ENCODE data around the gene ASCL2. TPM values are rescaled to one million over a fixed set of nuclear protein-coding genes. Genes with fewer than 3 reads are reported as not detected.
A peak's percentile ranks its signal among the peaks of the same experiment; 100 is the strongest.
"Not testable (repeated sequence)": the region's sequence is repeated elsewhere in the genome, so short reads cannot be mapped to it uniquely, and the experiment has no call there.

The ASCL2 gene
- total RNA-seq, 1 experiment from 2014 or later: 32.5 TPM

- CTCF ChIA-PET: no interaction called here
- TF ChIP-seq CTCF (IDR thresholded peaks at IDR 0.05; ENCODE audit: insufficient read depth in 1 of 2, low read depth in 1 of 2, low read length in 1 of 2, severe bottlenecking in 1 of 2, unreplicated experiment in 1 of 2): no peak
- H3K36me3 ChIP-seq (ENCODE audit: control insufficient read depth, insufficient read depth, low read length): no peaks in the 10 kb centered on the region
- no peak for DNase-seq
- Mint-ChIP-seq H3K27me3 (ENCODE audit: insufficient read depth, unreplicated experiment) (no peaks in the 10 kb centered on the region), H3K4me3 (ENCODE audit: unreplicated experiment) (no peak overlapping the region), H3K36me3 (ENCODE audit: insufficient read depth, unreplicated experiment) (no peaks in the 10 kb centered on the region), H3K4me1 (ENCODE audit: low read depth, unreplicated experiment) (peaks cover 7% of the 10 kb centered on the region), H3K27ac (ENCODE audit: unreplicated experiment) (no peak overlapping the region), H3K9me3 (ENCODE audit: unreplicated experiment) (no peaks in the 10 kb centered on the region)
- POLR2A ChIA-PET: no interaction called here
- BruUV-seq (replicated peaks): no TSS peak
- H3K4me3 ChIP-seq (ENCODE audit: low read depth, low read length): no peak overlapping the region
- no peaks in the 10 kb centered on the region for H3K27me3 ChIP-seq (replicated peaks; ENCODE audit: control insufficient read depth, insufficient read depth, low read length)
- H3K9me3 ChIP-seq: no peaks in the 10 kb centered on the region
- no peaks in the 10 kb centered on the region for H3K4me1 ChIP-seq
- intact Hi-C loops (cut with micrococcal nuclease; ENCODE audit: unreplicated experiment): no loop called here
Observed at GRCh38 chr11:2289350-2289749, 19.0 kb upstream of the ASCL2 start.

DNA sequence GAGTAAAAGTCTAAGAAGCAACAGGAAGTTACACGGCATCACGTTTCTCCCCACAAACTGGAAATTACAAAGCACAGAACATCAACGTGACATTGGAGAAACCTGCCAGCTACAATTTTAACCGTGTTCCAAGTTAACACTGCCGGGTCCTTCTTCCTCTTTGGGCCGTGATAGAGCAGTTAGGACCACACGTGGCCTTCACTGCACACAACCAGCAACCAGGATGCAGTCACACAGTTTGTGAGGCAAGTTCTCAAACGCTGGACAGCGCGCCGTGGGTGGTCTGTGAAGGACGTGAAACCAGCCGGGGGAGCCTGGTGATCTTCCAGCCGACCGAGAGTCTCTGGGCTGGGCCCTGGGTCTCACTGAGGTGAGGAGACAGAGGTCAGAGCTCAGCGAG, 16.7 kb upstream of the ASCL2 start:
- Histone ChIP-seq H3K9me3 (peaks cover 14% of the 10 kb centered on the region), H3K27me3 (replicated peaks; ENCODE audit: control insufficient read depth, insufficient read depth, low read length) (no peaks in the 10 kb centered on the region), H3K36me3 (ENCODE audit: control insufficient read depth, insufficient read depth, low read length) (no peaks in the 10 kb centered on the region), H3K4me1 (no peaks in the 10 kb centered on the region), H3K4me3 (ENCODE audit: low read depth, low read length) (no peak overlapping the region)
- CTCF ChIA-PET: no interaction called here
- peak in 1 of 2 experiments; percentile 15 for DNase-seq
- no TSS peak for BruUV-seq (replicated peaks)
- peaks cover 6% of the 10 kb centered on the region for H3K9me3 Mint-ChIP-seq (ENCODE audit: unreplicated experiment)
- POLR2A ChIA-PET: no interaction called here
- no peak for TF ChIP-seq CTCF (IDR thresholded peaks at IDR 0.05; ENCODE audit: insufficient read depth in 1 of 2, low read depth in 1 of 2, low read length in 1 of 2, severe bottlenecking in 1 of 2, unreplicated experiment in 1 of 2)
- intact Hi-C loops (cut with micrococcal nuclease; ENCODE audit: unreplicated experiment): no loop called here
- no peaks in the 10 kb centered on the region for H3K36me3 Mint-ChIP-seq (ENCODE audit: insufficient read depth, unreplicated experiment)
- H3K4me1 Mint-ChIP-seq (ENCODE audit: low read depth, unreplicated experiment): peaks cover 7% of the 10 kb centered on the region
- no peaks in the 10 kb centered on the region for H3K27me3 Mint-ChIP-seq (ENCODE audit: insufficient read depth, unreplicated experiment)
- no peak overlapping the region for H3K4me3 Mint-ChIP-seq (ENCODE audit: unreplicated experiment)
- H3K27ac Mint-ChIP-seq (ENCODE audit: unreplicated experiment): no peak overlapping the region

- H3K27me3 ChIP-seq (replicated peaks; ENCODE audit: control insufficient read depth, insufficient read depth, low read length); POLR2A ChIA-PET; H3K27ac Mint-ChIP-seq (ENCODE audit: unreplicated experiment); H3K4me1 ChIP-seq; DNase-seq; H3K36me3 Mint-ChIP-seq (ENCODE audit: insufficient read depth, unreplicated experiment); H3K4me1 Mint-ChIP-seq (ENCODE audit: low read depth, unreplicated experiment); BruUV-seq (replicated peaks); H3K4me3 ChIP-seq (ENCODE audit: low read depth, low read length); CTCF ChIA-PET; H3K4me3 Mint-ChIP-seq (ENCODE audit: unreplicated experiment); H3K27me3 Mint-ChIP-seq (ENCODE audit: insufficient read depth, unreplicated experiment); H3K36me3 ChIP-seq (ENCODE audit: control insufficient read depth, insufficient read depth, low read length); intact Hi-C loops (cut with micrococcal nuclease; ENCODE audit: unreplicated experiment): not testable (repeated sequence)
- peaks cover 18% of the 10 kb centered on the region for H3K9me3 ChIP-seq
- H3K9me3 Mint-ChIP-seq (ENCODE audit: unreplicated experiment): peaks cover 10% of the 10 kb centered on the region
Observed at GRCh38 chr11:2286350-2286749, 16.0 kb upstream of the ASCL2 start.

- no peaks in the 10 kb centered on the region for H3K4me1 Mint-ChIP-seq (ENCODE audit: low read depth, unreplicated experiment)
- no peak overlapping the region for H3K4me3 Mint-ChIP-seq (ENCODE audit: unreplicated experiment)
- ChIA-PET CTCF (no interaction called here), POLR2A (no interaction called here)
- Histone ChIP-seq H3K4me3 (ENCODE audit: low read depth, low read length) (no peak overlapping the region), H3K9me3 (peaks cover 18% of the 10 kb centered on the region), H3K36me3 (ENCODE audit: control insufficient read depth, insufficient read depth, low read length) (no peaks in the 10 kb centered on the region), H3K27me3 (replicated peaks; ENCODE audit: control insufficient read depth, insufficient read depth, low read length) (no peaks in the 10 kb centered on the region), H3K4me1 (no peaks in the 10 kb centered on the region)
- no peaks in the 10 kb centered on the region for H3K36me3 Mint-ChIP-seq (ENCODE audit: insufficient read depth, unreplicated experiment)
- no peak for TF ChIP-seq CTCF (IDR thresholded peaks at IDR 0.05; ENCODE audit: insufficient read depth in 1 of 2, low read depth in 1 of 2, low read length in 1 of 2, severe bottlenecking in 1 of 2, unreplicated experiment in 1 of 2)
- peaks cover 20% of the 10 kb centered on the region for H3K9me3 Mint-ChIP-seq (ENCODE audit: unreplicated experiment)
- DNase-seq: no peak
- H3K27ac Mint-ChIP-seq (ENCODE audit: unreplicated experiment): no peak overlapping the region
- peaks cover 3% of the 10 kb centered on the region for H3K27me3 Mint-ChIP-seq (ENCODE audit: insufficient read depth, unreplicated experiment)
- BruUV-seq (replicated peaks): no TSS peak
- intact Hi-C loops (cut with micrococcal nuclease; ENCODE audit: unreplicated experiment): no loop called here
Observed at GRCh38 chr11:2280208-2280607, 9.8 kb upstream of the ASCL2 start.

Measured in Caco-2 (cell line).